Smooth muscle cell of the brain vasculature (primary cell): ENCODE data around the gene GDPD1.

ENCODE experiments used
- DNase-seq: peaks from one replicate; pipeline ENCODE4 v3.0.0-alpha.2; 2012; ENCODE audit warnings: low read depth, low spot score

GDPD1 gene

GRCh38 chr17:59315866-59316265 is 95.6 kb downstream of the GDPD1 start:
- DNase-seq = no peak
